ENCODE data around the gene ABHD17C.
A peak's percentile ranks its signal among the peaks of the same experiment; 100 is the strongest.

ABHD17C gene

DNA sequence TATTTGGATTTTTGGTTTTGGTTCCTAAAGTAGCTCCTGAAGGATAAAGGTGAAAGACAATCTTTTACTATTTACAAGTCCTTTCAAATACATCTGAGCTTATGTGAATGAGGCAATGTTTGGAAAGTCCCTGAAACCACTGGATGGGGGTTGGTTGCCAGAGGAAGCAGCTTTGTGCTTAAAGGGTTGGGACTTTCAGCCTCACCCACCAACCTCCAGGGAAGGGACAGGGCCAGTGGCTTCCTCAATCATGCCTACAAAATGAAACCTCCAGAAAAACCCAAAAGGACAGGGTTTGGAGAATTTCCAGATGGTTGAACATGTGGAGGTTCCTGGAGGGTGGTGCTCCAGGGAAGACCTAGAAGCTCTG lies 20.9 kb upstream of the ABHD17C start:
- no peak overlapping the region for H3K4me3 ChIP-seq (ENCODE audit: low read depth, low read length)
- DNase-seq (ENCODE audit: low read depth), result peak; percentile 62
- TF ChIP-seq, protein P1, sequence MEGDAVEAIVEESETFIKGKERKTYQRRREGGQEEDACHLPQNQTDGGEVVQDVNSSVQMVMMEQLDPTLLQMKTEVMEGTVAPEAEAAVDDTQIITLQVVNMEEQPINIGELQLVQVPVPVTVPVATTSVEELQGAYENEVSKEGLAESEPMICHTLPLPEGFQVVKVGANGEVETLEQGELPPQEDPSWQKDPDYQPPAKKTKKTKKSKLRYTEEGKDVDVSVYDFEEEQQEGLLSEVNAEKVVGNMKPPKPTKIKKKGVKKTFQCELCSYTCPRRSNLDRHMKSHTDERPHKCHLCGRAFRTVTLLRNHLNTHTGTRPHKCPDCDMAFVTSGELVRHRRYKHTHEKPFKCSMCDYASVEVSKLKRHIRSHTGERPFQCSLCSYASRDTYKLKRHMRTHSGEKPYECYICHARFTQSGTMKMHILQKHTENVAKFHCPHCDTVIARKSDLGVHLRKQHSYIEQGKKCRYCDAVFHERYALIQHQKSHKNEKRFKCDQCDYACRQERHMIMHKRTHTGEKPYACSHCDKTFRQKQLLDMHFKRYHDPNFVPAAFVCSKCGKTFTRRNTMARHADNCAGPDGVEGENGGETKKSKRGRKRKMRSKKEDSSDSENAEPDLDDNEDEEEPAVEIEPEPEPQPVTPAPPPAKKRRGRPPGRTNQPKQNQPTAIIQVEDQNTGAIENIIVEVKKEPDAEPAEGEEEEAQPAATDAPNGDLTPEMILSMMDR (conservative IDR thresholded peaks at IDR 0.05; ENCODE audit: low read depth, low read length), result no peak

DNA sequence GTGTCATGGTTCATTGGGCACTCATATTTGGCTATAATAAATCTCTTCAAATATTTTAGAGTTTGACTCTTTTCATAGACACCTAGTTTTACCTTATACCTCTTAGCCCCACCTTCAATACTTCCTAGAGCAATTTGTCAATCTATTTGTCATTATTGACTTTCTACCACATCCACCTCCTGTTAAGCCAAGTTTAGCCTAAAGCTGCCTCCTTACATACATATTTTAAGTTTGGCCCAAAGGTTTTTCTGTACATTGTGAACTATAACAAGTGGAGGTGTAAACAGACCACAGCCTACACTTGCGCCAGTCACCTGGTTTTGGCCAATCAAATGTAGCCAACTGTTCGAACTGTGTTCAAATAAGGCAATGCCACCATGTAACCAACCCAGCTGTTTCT lies 18.1 kb upstream of the ABHD17C start:
- no peak for DNase-seq (ENCODE audit: low read depth)
- no peak overlapping the region for H3K4me3 ChIP-seq (ENCODE audit: low read depth, low read length)
- TF ChIP-seq, protein P1 (conservative IDR thresholded peaks at IDR 0.05; ENCODE audit: low read depth, low read length), result no peak

DNA sequence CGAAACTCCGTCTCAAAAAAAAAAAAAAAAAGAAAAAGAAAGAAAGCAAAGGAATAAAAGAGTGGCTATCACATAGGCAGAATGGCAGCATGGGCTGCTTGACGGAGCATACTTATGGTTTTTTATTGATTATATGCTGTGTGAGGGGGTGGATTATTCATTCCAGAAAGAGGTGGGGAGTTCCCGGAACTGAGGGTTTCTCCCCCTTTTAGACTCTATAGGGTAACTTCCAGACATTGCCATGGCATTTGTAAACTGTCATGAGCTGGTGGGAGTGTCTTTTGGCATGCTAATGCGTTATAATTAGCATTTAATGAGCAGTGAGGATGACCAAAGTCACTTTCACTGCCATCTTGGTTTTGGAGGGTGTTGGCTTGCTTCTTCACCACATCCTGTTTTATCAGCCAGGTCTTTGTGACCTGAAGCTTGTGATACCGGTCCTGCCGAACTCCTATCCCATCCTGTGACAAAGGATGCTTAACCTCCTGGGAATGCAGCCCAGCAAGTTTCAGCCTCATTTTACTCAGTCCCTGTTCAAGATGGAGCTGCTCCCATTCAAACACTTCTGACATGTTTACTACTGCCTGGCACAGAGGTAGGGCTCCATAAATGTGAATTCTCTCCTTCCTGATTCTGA lies 15.8 kb upstream of the ABHD17C start:
- no peak overlapping the region for H3K4me3 ChIP-seq (ENCODE audit: low read depth, low read length)
- DNase-seq (ENCODE audit: low read depth), result no peak
- TF ChIP-seq, protein P1 (conservative IDR thresholded peaks at IDR 0.05; ENCODE audit: low read depth, low read length), result no peak

DNA sequence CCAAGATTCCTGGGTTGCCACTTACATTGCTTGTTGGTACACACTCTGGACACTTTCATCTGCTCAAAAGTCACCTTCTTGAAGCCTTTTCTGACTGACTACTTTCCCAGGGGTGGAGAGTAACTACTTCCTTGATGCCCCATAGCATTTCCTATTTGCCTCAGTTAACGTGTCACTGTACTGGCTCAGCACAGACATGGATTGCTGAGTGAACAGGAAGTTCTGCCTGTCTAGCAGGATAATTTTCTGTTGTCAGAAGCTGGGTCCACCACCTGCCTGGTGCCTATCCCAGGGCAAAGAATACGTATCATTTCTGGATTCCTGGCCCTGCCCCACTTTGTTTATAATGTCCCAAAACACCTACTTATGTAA lies 15.3 kb upstream of the ABHD17C start:
- TF ChIP-seq, protein P1 (conservative IDR thresholded peaks at IDR 0.05; ENCODE audit: low read depth, low read length), result no peak
- DNase-seq (ENCODE audit: low read depth), result no peak

DNA sequence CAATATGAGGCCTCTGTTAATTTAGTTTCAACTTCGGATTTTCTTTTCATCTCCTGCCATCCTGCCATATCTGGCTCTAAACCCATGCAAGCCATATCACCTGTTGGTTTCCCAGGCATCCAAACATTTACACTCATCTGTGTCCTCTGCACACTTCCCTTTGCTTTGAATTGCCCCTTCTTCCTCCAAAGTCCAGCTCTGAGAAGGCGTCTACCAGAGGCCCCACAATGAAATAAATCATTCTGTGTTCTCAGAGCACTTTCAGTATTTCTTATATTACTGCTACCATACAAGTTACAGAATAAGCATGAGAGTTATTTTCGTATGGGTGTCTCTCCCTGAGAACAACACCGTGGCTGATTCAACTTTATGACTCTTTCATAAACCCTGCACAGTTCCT lies 12.9 kb upstream of the ABHD17C start:
- TF ChIP-seq, protein P1 (conservative IDR thresholded peaks at IDR 0.05; ENCODE audit: low read depth, low read length), result no peak
- DNase-seq (ENCODE audit: low read depth), result no peak
- no peak overlapping the region for H3K4me3 ChIP-seq (ENCODE audit: low read depth, low read length)

More for the DNA sequence above, 15.3 kb upstream of the ABHD17C start:
- H3K4me3 ChIP-seq (ENCODE audit: low read depth, low read length), result no peak overlapping the region

DNA sequence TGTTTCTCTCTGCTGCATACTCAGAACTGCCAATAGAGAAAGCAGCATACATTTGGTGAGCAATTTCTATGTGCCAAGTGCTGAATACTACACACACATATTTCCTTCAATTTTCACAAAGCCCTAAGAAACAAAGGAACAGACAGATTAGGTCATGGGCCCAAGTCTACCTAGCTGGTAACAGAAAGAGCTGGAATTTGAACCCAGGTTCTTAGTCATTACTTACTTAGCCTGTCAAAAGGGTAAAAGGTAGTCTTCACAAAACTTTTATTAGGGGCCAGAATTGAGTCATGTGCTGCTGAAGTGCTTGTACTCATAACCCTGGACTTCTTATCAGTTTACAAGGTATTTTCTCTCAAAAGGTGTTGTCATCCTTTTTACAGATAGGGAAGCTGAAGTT lies 10.4 kb upstream of the ABHD17C start:
- DNase-seq (ENCODE audit: low read depth), result no peak
- TF ChIP-seq, protein P1 (conservative IDR thresholded peaks at IDR 0.05; ENCODE audit: low read depth, low read length), result no peak
- H3K4me3 ChIP-seq (ENCODE audit: low read depth, low read length), result no peak overlapping the region

DNA sequence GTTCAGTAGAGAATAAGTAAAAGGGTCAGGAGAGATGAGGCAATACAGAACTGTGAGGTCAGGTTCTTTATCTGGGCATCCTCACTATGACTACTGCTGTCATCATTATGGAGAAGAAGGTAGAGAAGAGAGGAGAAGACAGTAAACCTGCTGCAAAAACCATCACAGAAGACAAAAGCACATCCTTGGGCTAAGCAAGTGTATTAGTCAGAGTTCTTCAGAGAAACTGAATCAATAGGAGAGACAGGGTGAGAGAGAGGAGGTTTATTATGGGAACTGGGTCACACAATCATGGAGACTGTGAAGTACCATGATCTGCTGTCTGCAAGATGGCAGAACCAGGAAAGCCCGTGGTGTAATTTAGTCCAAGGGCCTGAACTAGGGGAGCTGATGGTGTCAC lies 9.5 kb upstream of the ABHD17C start:
- no peak overlapping the region for H3K4me3 ChIP-seq (ENCODE audit: low read depth, low read length)
- TF ChIP-seq, protein P1 (conservative IDR thresholded peaks at IDR 0.05; ENCODE audit: low read depth, low read length), result no peak
- no peak for DNase-seq (ENCODE audit: low read depth)

Data from choroid plexus epithelial cell (primary cell).